ENCODE measurements around the gene SIRT6.
A peak's percentile ranks its signal among the peaks of the same experiment; 100 is the strongest.
"Not testable (repeated sequence)": the region's sequence is repeated elsewhere in the genome, so short reads cannot be mapped to it uniquely, and the experiment has no call there.

Gene SIRT6

DNA sequence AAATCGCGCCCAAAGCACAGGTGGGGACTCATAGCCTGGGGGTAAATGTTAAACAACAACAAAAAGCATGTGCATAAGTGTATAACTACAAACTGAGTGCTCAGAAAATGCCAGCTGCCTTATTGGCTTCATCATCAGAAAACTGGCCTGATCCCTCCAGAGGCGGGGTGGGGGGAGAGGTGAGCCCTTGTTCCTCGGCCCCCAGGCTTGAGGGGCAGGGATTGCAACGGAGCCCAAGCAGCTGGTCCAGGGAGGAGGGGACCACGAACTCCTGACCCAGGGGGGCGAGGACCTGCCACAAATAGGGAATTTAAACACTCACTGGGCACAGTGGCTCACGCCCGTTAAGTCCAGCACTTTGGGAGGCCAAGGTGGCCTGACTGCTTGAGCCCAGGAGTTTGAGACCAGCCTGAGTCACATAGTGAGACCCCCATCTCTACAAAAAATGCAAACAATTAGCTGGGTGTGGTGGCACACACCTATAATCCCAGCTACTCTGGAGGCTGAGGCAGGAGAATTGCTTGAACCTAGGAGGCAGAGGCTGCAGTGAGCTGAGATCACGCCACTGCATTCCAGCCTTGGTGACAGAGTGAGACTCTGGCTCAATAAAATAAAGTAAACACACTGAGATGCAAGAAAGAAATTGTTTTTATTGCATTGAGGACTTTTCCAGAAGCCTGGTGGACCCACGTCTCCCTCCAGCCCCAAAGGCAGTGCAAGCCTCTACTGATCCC lies 8.7 kb downstream of the SIRT6 start:
- Mint-ChIP-seq H3K4me1 (peaks cover 3% of the 10 kb centered on the region), H3K27me3 (peaks cover 21% of the 10 kb centered on the region), H3K36me3 (ENCODE audit: low read depth) (peaks cover 1% of the 10 kb centered on the region), H3K9me3 (no peaks in the 10 kb centered on the region), H3K27ac (no peak overlapping the region), H3K4me3 (no peak overlapping the region)
- no peak for DNase-seq
- ATAC-seq, result no peak

DNA sequence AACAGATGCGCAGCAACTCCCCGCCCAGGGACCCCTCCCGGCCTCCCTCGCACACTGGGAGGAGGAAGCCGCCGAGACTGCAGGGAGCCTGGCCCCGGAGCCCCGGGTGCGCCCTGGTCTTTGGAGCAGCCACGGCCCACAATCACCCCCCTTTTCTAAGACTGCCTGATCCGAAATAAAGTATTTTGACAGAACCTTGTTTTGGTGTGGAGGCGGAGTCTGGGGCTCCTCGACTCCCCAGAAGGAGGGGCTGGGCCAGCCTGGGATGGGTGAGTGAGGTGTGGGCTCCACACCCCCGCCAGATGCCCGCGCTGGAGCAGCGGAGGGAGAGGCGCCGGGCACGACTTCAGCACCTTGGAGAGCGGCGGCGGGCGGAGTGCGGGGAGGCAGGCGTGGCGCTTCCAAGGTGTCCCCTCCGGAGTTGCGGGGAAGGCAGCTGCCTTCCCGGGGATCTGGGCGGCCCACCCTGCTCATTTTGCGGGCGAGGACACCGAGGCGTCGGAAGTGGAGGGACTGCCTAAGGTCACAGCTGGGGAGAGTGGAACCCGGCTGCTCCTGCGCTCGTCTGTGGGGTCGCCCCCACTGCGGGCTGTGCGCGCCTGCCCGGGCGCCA lies 9.4 kb downstream of the SIRT6 start:
- no peaks in the 10 kb centered on the region for H3K9me3 Mint-ChIP-seq
- H3K4me1 Mint-ChIP-seq, result peaks cover 3% of the 10 kb centered on the region
- H3K27me3 Mint-ChIP-seq, result peaks cover 24% of the 10 kb centered on the region
- no peak overlapping the region for H3K4me3 Mint-ChIP-seq
- DNase-seq, result peak; percentile 77
- no peak overlapping the region for H3K27ac Mint-ChIP-seq
- no peaks in the 10 kb centered on the region for H3K36me3 Mint-ChIP-seq (ENCODE audit: low read depth)
- ATAC-seq, result peak; percentile 54

DNA sequence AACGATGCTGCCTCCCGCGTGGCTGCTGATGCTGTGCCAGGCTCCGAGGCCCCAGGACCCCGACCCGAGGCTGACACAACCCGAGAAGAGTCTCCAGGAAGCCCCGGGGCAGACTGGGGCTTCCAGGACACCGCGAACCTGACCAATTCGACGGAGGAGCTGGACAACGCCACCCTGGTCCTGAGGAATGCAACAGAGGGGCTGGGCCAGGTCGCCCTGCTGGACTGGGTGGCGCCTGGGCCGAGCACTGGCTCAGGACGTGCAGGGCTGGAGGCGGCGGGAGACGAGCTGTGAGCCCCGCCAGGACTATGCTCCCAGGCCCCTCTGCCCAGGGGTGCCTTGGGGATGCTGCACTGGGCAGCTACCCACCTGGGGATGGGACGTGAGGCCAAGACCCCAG lies 10.7 kb downstream of the SIRT6 start:
- Mint-ChIP-seq H3K4me1 (peaks cover 3% of the 10 kb centered on the region), H3K4me3 (no peak overlapping the region), H3K27me3 (peaks cover 28% of the 10 kb centered on the region), H3K36me3 (ENCODE audit: low read depth) (no peaks in the 10 kb centered on the region), H3K9me3 (no peaks in the 10 kb centered on the region), H3K27ac (no peak overlapping the region)
- ATAC-seq (no peak), DNase-seq (no peak)

DNA sequence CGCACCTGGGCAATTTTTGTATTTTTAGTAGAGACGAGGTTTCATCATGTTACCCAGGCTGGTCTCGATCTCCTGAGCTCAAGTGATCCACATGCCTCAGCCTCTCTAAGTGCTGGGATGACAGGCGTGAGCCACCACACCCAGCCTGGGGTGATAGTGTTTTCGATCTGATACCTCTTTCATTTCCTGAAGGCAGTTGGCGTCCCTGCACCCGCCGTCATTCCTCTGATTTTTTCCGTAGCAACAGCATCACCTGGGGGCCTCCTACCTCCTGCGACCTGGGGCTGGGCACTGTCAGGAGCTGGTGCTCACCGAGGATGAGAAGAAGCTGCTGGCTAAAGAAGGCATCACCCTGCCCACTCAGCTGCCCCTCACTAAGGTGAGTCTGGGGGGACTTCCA lies 18.1 kb downstream of the SIRT6 start:
- ATAC-seq (no peak), DNase-seq (no peak)
- Mint-ChIP-seq H3K4me1 (no peaks in the 10 kb centered on the region), H3K4me3 (no peak overlapping the region), H3K36me3 (ENCODE audit: low read depth) (no peaks in the 10 kb centered on the region), H3K9me3 (no peaks in the 10 kb centered on the region), H3K27ac (no peak overlapping the region), H3K27me3 (peaks cover 11% of the 10 kb centered on the region)

DNA sequence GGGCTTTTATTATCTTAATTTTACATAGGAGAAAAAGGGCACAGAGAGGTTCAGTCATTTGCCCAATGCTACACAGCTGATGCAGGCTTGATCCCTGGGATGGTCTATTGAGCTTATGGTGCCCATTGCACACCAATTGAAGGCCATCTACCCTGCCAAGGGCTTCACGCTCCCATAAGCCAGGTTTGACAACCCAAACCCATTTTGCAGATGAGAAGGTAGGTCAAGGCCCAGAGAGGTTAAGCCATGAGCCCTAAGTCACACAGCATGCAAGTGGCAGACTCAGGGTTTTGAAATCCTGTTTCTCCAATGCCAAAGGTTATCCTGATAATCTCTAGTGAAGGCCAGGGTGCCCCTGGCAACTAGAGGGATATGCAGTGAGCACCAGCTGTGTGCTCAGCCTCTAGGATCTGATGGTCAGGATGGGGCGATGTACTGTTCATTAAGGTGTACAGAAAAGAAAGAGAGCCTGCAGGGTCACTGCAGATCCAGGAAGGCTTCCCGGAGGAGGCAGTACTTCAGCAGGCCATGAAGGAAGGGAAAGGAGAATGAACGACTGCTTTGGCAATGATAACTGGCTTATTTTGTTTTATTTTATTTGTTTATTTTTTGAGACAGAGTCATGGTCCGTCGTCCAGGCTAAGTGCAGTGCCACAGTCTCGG lies 20.8 kb downstream of the SIRT6 start:
- H3K9me3 Mint-ChIP-seq, result no peaks in the 10 kb centered on the region
- no peak for ATAC-seq

DNA sequence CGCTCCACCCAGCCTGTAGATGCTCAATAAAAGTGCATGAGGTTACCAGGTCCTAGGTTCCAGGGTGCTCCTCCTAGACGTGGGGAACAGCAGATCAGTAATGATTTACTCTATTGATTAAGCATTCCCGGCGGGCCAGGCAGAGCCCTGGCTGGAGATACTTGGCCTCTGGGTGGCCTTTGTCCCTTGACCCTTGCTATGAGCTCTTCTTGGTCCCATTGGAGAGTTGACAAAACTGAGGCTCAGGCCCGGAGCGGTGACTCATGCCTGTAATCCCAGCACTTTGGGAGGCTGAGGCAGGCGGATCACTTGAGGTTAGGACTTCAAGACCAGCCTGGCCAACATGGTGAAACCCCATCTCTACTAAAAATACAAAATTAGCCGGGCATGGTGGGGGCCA lies 24.4 kb downstream of the SIRT6 start:
- H3K4me3 Mint-ChIP-seq; H3K4me1 Mint-ChIP-seq; H3K36me3 Mint-ChIP-seq (ENCODE audit: low read depth); H3K27me3 Mint-ChIP-seq; H3K9me3 Mint-ChIP-seq; H3K27ac Mint-ChIP-seq; DNase-seq; ATAC-seq: not testable (repeated sequence)

More for the DNA sequence above, 20.8 kb downstream of the SIRT6 start:
- Mint-ChIP-seq H3K27ac (no peak overlapping the region), H3K27me3 (peaks cover 2% of the 10 kb centered on the region), H3K4me1 (no peaks in the 10 kb centered on the region), H3K36me3 (ENCODE audit: low read depth) (no peaks in the 10 kb centered on the region), H3K4me3 (no peak overlapping the region)
- DNase-seq, result no peak

DNA sequence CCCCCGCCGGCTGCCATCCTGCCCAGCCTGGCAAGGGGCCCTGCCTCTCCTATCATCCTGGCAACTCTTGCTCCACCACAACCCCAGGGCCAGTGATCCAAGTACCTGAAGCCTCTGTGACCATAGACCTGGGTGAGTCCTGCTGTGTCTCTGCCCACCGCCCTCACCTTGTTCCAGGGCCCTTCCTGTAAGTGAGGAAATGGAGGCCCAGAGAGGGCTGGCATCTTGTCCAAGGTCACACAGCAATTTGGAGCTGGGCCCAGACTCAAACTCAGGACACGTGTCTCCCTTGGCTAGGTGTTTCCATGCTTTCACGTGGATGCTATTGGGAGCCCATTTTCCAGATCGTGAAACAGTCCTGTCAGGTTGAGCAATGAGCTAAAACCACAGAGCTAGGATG lies 25.2 kb downstream of the SIRT6 start:
- Mint-ChIP-seq H3K9me3 (no peaks in the 10 kb centered on the region), H3K4me3 (no peak overlapping the region), H3K27me3 (no peaks in the 10 kb centered on the region), H3K27ac (no peak overlapping the region), H3K36me3 (ENCODE audit: low read depth) (no peaks in the 10 kb centered on the region), H3K4me1 (peaks cover 13% of the 10 kb centered on the region)
- DNase-seq, result no peak
- ATAC-seq, result no peak

DNA sequence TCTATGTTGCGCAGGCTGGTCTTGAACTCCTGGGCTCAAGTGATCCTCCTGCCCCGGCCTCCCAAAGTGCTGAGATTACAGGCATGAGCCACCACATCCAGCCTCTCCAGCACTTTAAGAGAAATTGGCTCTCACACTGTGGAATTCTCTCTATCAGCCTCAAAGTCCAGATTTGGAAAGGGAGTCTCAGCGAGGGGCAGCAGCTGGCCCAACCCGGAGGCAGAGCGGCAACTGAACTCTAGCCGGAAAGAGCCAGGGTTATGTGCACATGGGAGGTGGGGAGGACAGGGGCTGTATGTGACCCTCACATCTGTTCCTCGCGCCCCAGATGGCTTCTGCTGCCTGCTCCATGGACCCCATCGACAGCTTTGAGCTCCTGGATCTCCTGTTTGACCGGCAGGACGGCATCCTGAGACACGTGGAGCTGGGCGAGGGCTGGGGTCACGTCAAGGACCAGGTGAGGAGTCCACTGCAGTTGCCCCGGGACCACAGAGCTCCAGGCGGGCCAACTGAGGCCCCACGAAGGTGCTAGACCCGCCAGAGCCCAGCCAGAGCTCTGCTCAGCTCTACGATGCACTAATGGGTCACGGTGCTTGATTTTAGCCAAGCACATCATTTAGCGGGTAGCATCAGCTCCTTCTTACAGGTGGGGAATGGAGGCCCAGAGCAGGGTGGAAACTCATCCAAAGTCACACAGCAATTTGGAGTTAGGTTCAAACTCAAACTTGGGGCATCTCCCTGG lies 27.6 kb downstream of the SIRT6 start:
- Mint-ChIP-seq H3K36me3 (ENCODE audit: low read depth) (no peaks in the 10 kb centered on the region), H3K27ac (no peak overlapping the region), H3K27me3 (peaks cover 4% of the 10 kb centered on the region), H3K4me3 (no peak overlapping the region), H3K4me1 (peaks cover 13% of the 10 kb centered on the region), H3K9me3 (no peaks in the 10 kb centered on the region)
- no peak for DNase-seq
- ATAC-seq, result no peak

DNA sequence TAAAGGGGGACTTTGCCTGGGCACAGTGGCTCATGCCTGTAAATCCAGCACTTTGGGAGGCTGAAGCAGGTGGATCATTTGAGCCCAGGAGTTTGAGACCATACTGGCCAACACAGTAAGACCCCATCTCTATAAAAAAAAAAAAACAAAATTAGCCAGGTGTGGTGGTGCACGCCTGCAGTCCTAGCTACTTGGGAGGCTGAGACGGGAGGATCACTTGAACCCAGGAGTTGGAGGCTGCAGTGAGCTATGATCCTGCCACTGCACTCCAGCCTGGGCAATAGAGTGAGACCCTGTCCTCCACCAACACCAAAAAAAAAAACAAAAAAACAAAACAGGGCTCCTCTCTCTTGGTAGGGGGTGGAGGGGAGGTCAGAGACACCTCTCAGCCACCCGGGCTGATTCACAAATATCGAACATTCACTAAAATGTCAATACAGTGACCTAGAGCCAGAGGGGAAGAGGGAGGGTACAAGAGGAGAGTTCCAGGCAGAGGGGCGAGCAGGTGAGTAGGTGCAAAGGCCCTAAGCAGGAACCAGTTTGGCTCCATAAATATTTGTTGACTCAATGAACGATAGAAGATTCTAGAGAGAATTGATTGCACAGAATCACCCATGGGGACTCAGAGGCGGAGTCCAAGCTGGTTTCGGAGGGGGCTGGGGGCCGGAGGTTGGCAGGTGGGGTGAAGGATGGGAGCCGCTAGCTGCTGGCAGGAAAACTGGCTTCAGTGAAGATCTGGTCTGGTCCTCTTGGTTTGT lies 29.9 kb downstream of the SIRT6 start:
- no peak for DNase-seq
- Mint-ChIP-seq H3K27ac (no peak overlapping the region), H3K27me3 (peaks cover 6% of the 10 kb centered on the region)

DNA sequence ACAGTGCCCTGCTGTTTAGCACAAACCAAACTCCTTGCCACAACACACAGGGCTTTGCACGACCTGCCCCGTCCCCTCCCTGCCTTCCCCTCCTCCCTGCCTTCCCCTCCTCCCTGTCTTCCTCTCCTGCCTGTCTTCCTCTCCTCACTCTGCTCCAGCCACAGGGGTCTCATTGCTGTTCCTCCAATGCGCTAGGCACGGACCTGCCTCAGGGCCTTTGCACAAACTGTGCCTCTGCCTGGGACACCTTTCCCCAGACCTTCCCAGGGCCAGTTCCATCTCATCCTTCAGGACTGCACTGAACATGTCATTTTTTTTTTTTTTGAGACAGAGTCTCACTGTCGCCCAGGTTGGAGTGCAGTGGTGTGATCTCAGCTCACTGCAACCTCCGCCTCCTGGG lies 30.7 kb downstream of the SIRT6 start:
- no peak for DNase-seq
- Mint-ChIP-seq H3K27me3 (peaks cover 8% of the 10 kb centered on the region), H3K4me3 (no peak overlapping the region), H3K36me3 (ENCODE audit: low read depth) (no peaks in the 10 kb centered on the region), H3K9me3 (no peaks in the 10 kb centered on the region), H3K27ac (no peak overlapping the region), H3K4me1 (peaks cover 13% of the 10 kb centered on the region)
- ATAC-seq, result no peak

More for the DNA sequence above, 29.9 kb downstream of the SIRT6 start:
- H3K4me1 Mint-ChIP-seq, result peaks cover 13% of the 10 kb centered on the region
- ATAC-seq, result no peak
- H3K4me3 Mint-ChIP-seq, result no peak overlapping the region
- H3K9me3 Mint-ChIP-seq, result no peaks in the 10 kb centered on the region
- H3K36me3 Mint-ChIP-seq (ENCODE audit: low read depth), result no peaks in the 10 kb centered on the region

DNA sequence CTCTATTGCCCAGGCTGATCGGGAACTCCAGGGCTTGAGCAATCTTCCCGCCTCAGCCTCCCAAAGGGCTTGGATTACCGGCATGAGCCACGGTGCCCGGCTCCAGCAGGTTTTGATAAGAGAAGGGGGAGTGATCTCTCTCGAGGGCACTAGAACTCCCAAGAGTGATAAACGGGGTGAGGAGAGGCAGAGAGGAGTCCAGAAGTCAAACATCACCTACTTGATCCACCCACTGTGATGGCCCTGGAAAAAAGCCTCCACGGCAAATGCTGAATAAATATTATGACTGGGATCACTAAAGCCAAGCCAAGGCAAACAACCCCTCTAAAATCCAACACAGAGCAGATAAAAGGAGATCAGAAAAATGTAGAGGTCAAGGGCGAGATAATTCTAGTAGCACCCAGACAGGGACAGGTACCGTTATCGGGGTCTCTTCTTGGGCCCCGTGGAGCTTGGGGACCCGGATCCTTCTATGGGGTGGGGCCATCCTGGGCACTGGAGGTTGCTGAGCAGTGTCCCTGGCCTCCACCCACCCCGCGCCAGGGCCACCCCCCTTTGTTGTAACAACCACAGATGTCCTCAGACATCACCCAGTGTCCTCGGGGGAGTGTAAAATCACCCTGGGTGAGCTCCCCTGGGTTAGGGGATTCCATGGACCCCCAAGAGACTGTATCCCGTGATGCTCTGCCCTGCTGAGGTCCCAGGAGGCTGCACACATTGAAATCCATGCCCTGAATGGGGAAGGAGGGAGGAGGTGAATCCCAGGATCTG lies 32.7 kb downstream of the SIRT6 start:
- Mint-ChIP-seq H3K36me3 (ENCODE audit: low read depth) (no peaks in the 10 kb centered on the region), H3K4me3 (no peak overlapping the region), H3K9me3 (no peaks in the 10 kb centered on the region), H3K27me3 (peaks cover 15% of the 10 kb centered on the region), H3K4me1 (peaks cover 15% of the 10 kb centered on the region), H3K27ac (no peak overlapping the region)
- ATAC-seq, result no peak
- DNase-seq, result no peak

DNA sequence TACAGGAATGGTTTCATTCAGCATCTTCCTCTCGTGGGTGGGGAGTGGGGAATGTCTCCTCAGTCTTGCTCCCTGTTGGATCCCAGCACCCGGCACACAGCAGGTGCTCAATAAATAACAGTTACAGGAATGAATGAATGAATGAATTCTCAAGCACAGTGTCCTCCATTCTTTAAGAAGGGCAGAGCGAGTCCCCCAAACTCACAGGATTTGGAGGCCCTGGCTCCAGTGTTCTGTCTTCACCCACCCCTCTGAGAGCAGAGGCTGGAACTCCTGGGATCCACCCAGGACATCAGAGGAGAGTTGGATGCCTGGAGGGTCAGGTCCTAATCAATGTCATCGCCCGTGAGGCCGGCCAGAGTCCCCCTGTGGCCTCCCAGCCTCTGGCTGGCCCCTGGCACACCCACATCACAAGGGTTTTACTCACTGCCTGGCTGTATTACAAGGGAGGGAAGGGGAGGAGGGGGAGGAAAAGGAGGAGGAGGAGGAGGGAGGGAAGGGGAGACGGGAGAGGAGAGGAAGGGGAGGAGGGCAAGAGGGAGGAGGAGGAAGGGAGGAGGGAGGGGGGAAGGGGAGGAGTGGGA lies 37.6 kb downstream of the SIRT6 start:
- Mint-ChIP-seq H3K4me1 (peaks cover 9% of the 10 kb centered on the region), H3K27me3 (peaks cover 14% of the 10 kb centered on the region), H3K9me3 (no peaks in the 10 kb centered on the region), H3K4me3 (no peak overlapping the region), H3K27ac (no peak overlapping the region), H3K36me3 (ENCODE audit: low read depth) (no peaks in the 10 kb centered on the region)
- DNase-seq, result no peak
- no peak for ATAC-seq

DNA sequence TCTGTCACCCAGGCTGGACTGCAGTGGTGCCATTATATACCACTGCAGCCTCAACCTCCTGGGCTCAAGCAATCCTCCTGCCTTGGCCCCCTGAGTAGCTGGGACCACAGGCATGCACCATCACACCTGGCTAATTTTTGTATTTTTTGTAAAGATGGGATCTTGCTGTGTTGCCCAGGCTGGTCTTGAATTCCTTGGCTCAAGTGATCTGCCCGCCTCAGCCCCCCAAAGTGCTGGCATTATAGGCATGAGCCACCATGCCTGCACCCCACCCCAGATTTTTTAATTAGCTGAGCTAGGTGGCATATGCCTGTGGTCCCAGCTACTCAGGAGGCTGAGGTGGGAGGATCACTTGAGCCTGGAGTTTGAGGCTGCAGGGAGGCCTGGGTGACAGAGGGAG lies 39.4 kb downstream of the SIRT6 start:
- H3K4me1 Mint-ChIP-seq, result peaks cover 11% of the 10 kb centered on the region
- not testable (repeated sequence) for DNase-seq

More for the DNA sequence above, 39.4 kb downstream of the SIRT6 start:
- ATAC-seq; H3K36me3 Mint-ChIP-seq (ENCODE audit: low read depth); H3K9me3 Mint-ChIP-seq; H3K4me3 Mint-ChIP-seq; H3K27ac Mint-ChIP-seq: not testable (repeated sequence)
- H3K27me3 Mint-ChIP-seq, result peaks cover 12% of the 10 kb centered on the region

All from activated naive CD8-positive, alpha-beta T cell treated with anti-CD3 and anti-CD28 coated beads, Interleukin-2, amount 50 U/mL, for 24 hours (primary cell).